Hepatocyte (in vitro differentiated cells): ENCODE data around the gene PITHD1. TPM values are rescaled to one million over a fixed set of nuclear protein-coding genes. Genes with fewer than 3 reads are reported as not detected.

ENCODE experiments used
- DNase-seq: peaks from one replicate; pipeline ENCODE4 v3.0.0-alpha.2; 2016; ENCODE audit warnings: low spot score
- H2AFZ ChIP-seq: fragments of 200-600 bp; sonication (generic); 2 replicates; pipeline ENCODE4 v1.6.0; 2016; ENCODE audit warnings: antibody characterized with exemption, mild to moderate bottlenecking
- H3K27ac ChIP-seq: fragments of 200-600 bp; sonication (generic); 2 replicates; pipeline ENCODE4 v1.5.1; 2016; ENCODE audit warnings: mild to moderate bottlenecking
- H3K27me3 ChIP-seq: fragments of 200-600 bp; sonication (generic); 2 replicates; pipeline ENCODE4 v1.6.1; 2016
- H3K36me3 ChIP-seq: fragments of 200-600 bp; sonication (generic); replicated peaks from 2 replicates; pipeline ENCODE4 v1.5.1; 2016; ENCODE audit warnings: low read depth; ENCODE audit not compliant: insufficient read depth
- H3K4me1 ChIP-seq: fragments of 200-600 bp; sonication (generic); 2 replicates; pipeline ENCODE4 v1.5.1; 2016; ENCODE audit warnings: mild to moderate bottlenecking, moderate library complexity; ENCODE audit not compliant: insufficient read depth
- H3K4me2 ChIP-seq: fragments of 200-600 bp; sonication (generic); 2 replicates; pipeline ENCODE4 v1.6.0; 2016
- H3K4me3 ChIP-seq: fragments of 200-600 bp; sonication (generic); 2 replicates; pipeline ENCODE4 v1.5.1; 2016; ENCODE audit warnings: mild to moderate bottlenecking
- H3K79me2 ChIP-seq: fragments of 200-600 bp; sonication (generic); 2 replicates; pipeline ENCODE4 v1.6.0; 2017; ENCODE audit warnings: mild to moderate bottlenecking
- H3K9me2 ChIP-seq: fragments of 200-600 bp; sonication (generic); replicated peaks from 2 replicates; pipeline ENCODE4 v1.6.0; 2017; ENCODE audit warnings: mild to moderate bottlenecking; ENCODE audit not compliant: insufficient read depth
- H3K9me3 ChIP-seq: fragments of 200-600 bp; sonication (generic); 2 replicates; pipeline ENCODE4 v1.5.1; 2016; ENCODE audit warnings: low read depth, mild to moderate bottlenecking
- H4K20me1 ChIP-seq: fragments of 200-600 bp; sonication (generic); 2 replicates; pipeline ENCODE4 v1.6.0; 2016; ENCODE audit warnings: mild to moderate bottlenecking; ENCODE audit not compliant: insufficient read depth, poor library complexity, severe bottlenecking
- EZH2 ChIP-seq: fragments of 200-600 bp; sonication (generic); IDR thresholded peaks from 2 replicates; pipeline ENCODE4 v1.6.1; 2016; ENCODE audit warnings: antibody characterized with exemption, mild to moderate bottlenecking, borderline replicate concordance
- EZH2phosphoT487 ChIP-seq: fragments of 200-600 bp; sonication (generic); IDR thresholded peaks from one replicate; pipeline ENCODE4 v1.6.1; 2018; ENCODE audit warnings: antibody characterized with exemption, mild to moderate bottlenecking, low read depth, moderate library complexity; ENCODE audit not compliant: unreplicated experiment, severe bottlenecking
- WGBS: methylation state at CpG from one replicate; pipeline ENCODE4 v1.1.6; 2016; ENCODE audit warnings: low lambda C conversion rate; ENCODE audit errors: missing lambda C conversion rate; 5-methylcytosine and 5-hydroxymethylcytosine counted together
- polyA plus RNA-seq: library from polyadenylated mRNA; unstranded; fragments of >200 nt; fragmentation: Nextera tagmentation; extraction: Ambion mirVana; gene quantifications from 2 replicates; pipeline ENCODE4 v1.2.1, GENCODE V29; 2016
- total RNA-seq: library from RNA; depleted of rRNA; stranded (reverse); fragments of >200 nt; gene quantifications from 2 replicates; pipeline ENCODE4 v1.2.3, GENCODE V29; 2014
- TF ChIP-seq, protein P1 (sequence below): fragments of 200-600 bp; sonication (generic); IDR thresholded peaks from 2 replicates; pipeline ENCODE4 v1.5.1; 2016; ENCODE audit warnings: antibody characterized with exemption, mild to moderate bottlenecking; ENCODE audit not compliant: poor library complexity

PITHD1 gene
- total and polyA plus RNA-seq, 2 experiments from 2014 or later, result 29.3 to 49.4 TPM

DNA sequence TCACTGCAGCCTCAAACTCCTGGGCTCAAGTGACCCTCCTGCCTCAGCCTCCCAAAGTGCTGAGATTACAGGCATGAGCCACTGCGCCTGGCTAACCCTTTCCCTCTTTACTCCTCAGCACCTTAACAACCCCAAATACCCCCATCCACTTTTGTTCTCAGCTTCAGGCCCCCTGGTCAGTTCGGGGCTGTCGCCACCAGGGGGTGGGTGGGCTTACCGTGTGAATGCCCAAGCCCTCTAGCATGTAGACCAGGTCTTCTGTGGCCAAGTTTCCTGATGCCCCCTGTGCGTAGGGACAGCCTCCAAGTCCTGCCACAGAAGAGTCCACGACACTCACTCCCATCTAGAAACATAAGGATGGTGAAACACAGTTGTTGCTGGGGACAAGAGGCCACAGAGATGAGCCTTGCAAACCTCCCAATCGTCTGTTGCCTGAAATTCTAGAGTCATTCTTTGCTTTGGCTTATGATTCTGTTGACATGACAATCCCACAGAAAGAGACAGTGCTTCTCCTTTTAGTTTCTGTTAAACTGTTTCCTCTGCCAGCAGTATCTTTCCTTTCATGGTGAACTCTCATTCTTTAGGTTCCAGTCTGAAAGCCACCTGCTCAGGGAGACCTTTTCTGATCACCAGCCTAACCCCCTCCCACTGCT lies 26.1 kb downstream of the PITHD1 start:
- DNase-seq, result no peak
- Histone ChIP-seq H3K27me3 (no peaks in the 10 kb centered on the region), H3K4me2 (no peak overlapping the region), H3K79me2 (no peaks in the 10 kb centered on the region), H3K9me2 (no peaks in the 10 kb centered on the region), H3K27ac (no peak overlapping the region), H2AFZ (no peak overlapping the region), H4K20me1 (no peaks in the 10 kb centered on the region), H3K36me3 (no peaks in the 10 kb centered on the region), H3K4me3 (no peak overlapping the region), H3K9me3 (no peaks in the 10 kb centered on the region), H3K4me1 (peaks cover 10% of the 10 kb centered on the region)
- WGBS, result 83% methylated on average over 7 of the region's 7 CpGs
- TF ChIP-seq EZH2phosphoT487 (no peak), EZH2 (no peak)

DNA sequence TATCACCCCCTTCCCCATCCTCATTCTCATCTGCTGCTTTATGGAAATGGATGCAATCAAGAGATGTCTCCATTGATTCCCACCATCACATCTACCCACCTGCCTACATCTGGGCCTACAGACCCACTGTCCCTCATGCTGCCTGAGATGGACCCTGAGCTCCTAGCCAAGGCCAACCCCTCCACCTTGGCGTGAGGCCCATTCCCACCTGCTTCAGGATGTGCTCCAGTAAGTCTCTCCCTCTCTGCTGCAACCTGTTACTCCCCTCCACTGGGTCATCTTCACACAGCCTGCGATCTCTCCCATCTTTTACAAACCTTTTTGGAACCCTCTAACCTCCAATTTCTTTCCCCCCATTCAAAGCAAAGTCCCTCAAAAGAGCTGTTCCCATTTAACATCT lies 26.8 kb downstream of the PITHD1 start:
- TF ChIP-seq EZH2phosphoT487 (no peak), EZH2 (no peak)
- TF ChIP-seq, protein P1, sequence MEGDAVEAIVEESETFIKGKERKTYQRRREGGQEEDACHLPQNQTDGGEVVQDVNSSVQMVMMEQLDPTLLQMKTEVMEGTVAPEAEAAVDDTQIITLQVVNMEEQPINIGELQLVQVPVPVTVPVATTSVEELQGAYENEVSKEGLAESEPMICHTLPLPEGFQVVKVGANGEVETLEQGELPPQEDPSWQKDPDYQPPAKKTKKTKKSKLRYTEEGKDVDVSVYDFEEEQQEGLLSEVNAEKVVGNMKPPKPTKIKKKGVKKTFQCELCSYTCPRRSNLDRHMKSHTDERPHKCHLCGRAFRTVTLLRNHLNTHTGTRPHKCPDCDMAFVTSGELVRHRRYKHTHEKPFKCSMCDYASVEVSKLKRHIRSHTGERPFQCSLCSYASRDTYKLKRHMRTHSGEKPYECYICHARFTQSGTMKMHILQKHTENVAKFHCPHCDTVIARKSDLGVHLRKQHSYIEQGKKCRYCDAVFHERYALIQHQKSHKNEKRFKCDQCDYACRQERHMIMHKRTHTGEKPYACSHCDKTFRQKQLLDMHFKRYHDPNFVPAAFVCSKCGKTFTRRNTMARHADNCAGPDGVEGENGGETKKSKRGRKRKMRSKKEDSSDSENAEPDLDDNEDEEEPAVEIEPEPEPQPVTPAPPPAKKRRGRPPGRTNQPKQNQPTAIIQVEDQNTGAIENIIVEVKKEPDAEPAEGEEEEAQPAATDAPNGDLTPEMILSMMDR, result no peak
- no peak overlapping the region for H2AFZ ChIP-seq
- no peak for DNase-seq
- H4K20me1 ChIP-seq, result no peaks in the 10 kb centered on the region
- peaks cover 12% of the 10 kb centered on the region for H3K4me1 ChIP-seq
- no peaks in the 10 kb centered on the region for H3K79me2 ChIP-seq
- no peak overlapping the region for H3K27ac ChIP-seq
- no peaks in the 10 kb centered on the region for H3K36me3 ChIP-seq
- H3K9me2 ChIP-seq, result no peaks in the 10 kb centered on the region
- H3K4me3 ChIP-seq, result no peak overlapping the region
- H3K4me2 ChIP-seq, result no peak overlapping the region
- no peaks in the 10 kb centered on the region for H3K9me3 ChIP-seq
- no peaks in the 10 kb centered on the region for H3K27me3 ChIP-seq
- 100% methylated on average over 2 of the region's 2 CpGs for WGBS

GRCh38 chr1:23806280-23806679 lies 28.1 kb downstream of the PITHD1 start:
- Histone ChIP-seq H2AFZ (no peak overlapping the region), H3K79me2 (no peaks in the 10 kb centered on the region), H3K9me3 (no peaks in the 10 kb centered on the region), H3K4me1 (peaks cover 15% of the 10 kb centered on the region), H3K4me3 (no peak overlapping the region), H3K36me3 (no peaks in the 10 kb centered on the region), H3K27me3 (no peaks in the 10 kb centered on the region), H3K9me2 (no peaks in the 10 kb centered on the region), H3K4me2 (no peak overlapping the region), H4K20me1 (no peaks in the 10 kb centered on the region), H3K27ac (no peak overlapping the region)
- TF ChIP-seq, protein P1, result no peak
- no peak for TF ChIP-seq EZH2phosphoT487
- no peak for TF ChIP-seq EZH2
- no peak for DNase-seq
- WGBS, result 81% methylated on average over 6 of the region's 6 CpGs

DNA sequence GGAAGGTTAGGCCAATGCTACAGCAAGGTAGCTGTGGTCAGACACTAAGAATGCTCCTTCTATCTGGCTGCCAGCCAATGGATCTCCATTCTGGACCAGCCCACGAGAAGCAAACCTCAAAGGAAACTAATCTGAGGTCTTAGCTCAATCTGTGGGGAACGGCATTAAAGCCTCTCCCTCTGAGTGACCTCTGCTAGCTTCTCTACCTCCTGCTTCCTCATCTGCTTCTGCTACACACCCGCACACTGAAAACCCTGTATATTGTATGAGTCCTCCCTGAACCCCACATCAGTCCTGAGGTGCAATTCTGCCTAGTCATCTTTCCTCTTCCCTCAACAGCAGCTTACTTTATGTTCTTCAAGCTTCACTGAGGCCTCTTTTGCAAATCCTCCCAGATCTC lies 29.2 kb downstream of the PITHD1 start:
- no peaks in the 10 kb centered on the region for H3K36me3 ChIP-seq
- no peaks in the 10 kb centered on the region for H3K9me2 ChIP-seq
- H3K4me3 ChIP-seq, result no peak overlapping the region
- H3K79me2 ChIP-seq, result no peaks in the 10 kb centered on the region
- no peaks in the 10 kb centered on the region for H4K20me1 ChIP-seq
- H2AFZ ChIP-seq, result no peak overlapping the region
- no peak overlapping the region for H3K4me2 ChIP-seq
- no peak overlapping the region for H3K27ac ChIP-seq
- TF ChIP-seq, protein P1, result no peak
- no peak for TF ChIP-seq EZH2
- TF ChIP-seq EZH2phosphoT487, result no peak
- peaks cover 6% of the 10 kb centered on the region for H3K4me1 ChIP-seq
- DNase-seq, result no peak
- WGBS, result 60% methylated on average over 3 of the region's 3 CpGs
- no peaks in the 10 kb centered on the region for H3K27me3 ChIP-seq
- H3K9me3 ChIP-seq, result no peaks in the 10 kb centered on the region
